Inferior parietal cortex (tissue), 1 donor: Measurements from ENCODE around the gene IL18RAP.

ENCODE experiments used
- DNase-seq: peaks from one replicate; pipeline ENCODE4 v3.0.0-alpha.2; 2016; ENCODE audit errors: extremely low spot score

Gene IL18RAP

GRCh38 chr2:102498414-102498813 is 75.5 kb downstream of the IL18RAP start:
- no peak for DNase-seq

- no peak for DNase-seq
Measured at GRCh38 chr2:102499558-102499957, 76.6 kb downstream of the IL18RAP start.
